HCT116 (cell line): ENCODE data around the gene PRMT7. TPM values are rescaled to one million over a fixed set of nuclear protein-coding genes. Genes with fewer than 3 reads are reported as not detected.

ENCODE experiments used
- ATAC-seq: fragments of 200-7000 bp; cut with Tn5 transposase; 2 replicates; pipeline ENCODE4 v1.9.1; 2020; ENCODE audit warnings: mild to moderate bottlenecking, moderate library complexity
- BruUV-seq: library from RNA; stranded (reverse); fragments of 400-500 nt; replicated peaks from 2 replicates; lab custom pipeline; 2021; lab: Mats Ljungman, UMichigan
- CTCF ChIA-PET: fragments of 300-600 bp; sonication (Branson Sonifier 250); formaldehyde crosslinking; loops from one replicate; lab custom pipeline; 2021; ENCODE audit warnings: antibody characterized with exemption; lab: Charles Lee
- POLR2A ChIA-PET: fragments of 300-600, 350-600 bp; sonication (Branson Sonifier 250); formaldehyde crosslinking; loops from one replicate; lab custom pipeline; 2021; ENCODE audit warnings: antibody characterized with exemption; lab: Charles Lee
- RAD21 ChIA-PET, 2 experiments: fragments of 300-600 bp; sonication (Branson Sonifier 250); formaldehyde crosslinking; loops; one replicate each; lab custom pipeline; 2023; ENCODE audit warnings: low total read pairs in 2 of 2; ENCODE audit not compliant: uncharacterized antibody in 2 of 2, unreplicated experiment in 2 of 2, low non-redundant PET in 1 of 2; lab: Charles Lee
- DNase-seq: peaks from one replicate; pipeline ENCODE4 v3.0.0-alpha.2; 2010; ENCODE audit warnings: low read depth, low spot score
- H2AFZ ChIP-seq: fragments of 200-600 bp; shearing (Covaris generic), sonication (generic); 2 replicates; pipeline ENCODE4 v1.6.1; 2017; ENCODE audit warnings: low read depth, mixed run types, mixed read lengths, antibody characterized with exemption, low read length; ENCODE audit not compliant: poor library complexity, severe bottlenecking
- H3K27ac ChIP-seq: 2 replicates; pipeline ENCODE4 v1.5.1; 2012; ENCODE audit warnings: low read depth, low read length
- H3K27me3 ChIP-seq: fragments of 200-600 bp; sonication (generic); 2 replicates; pipeline ENCODE4 v1.6.1; 2016; ENCODE audit warnings: mixed run types, low read length, mixed read lengths; ENCODE audit not compliant: insufficient read depth
- H3K36me3 ChIP-seq, 2 experiments: fragments of 200-500 bp in 1 of 2; fragments of 200-600 bp in 1 of 2; sonication (Bioruptor generic) in 1 of 2; sonication (generic) in 1 of 2; 2 replicates each; pipeline versions ENCODE4 v1.5.1 to v1.6.1; 2014 to 2016; ENCODE audit warnings: low read length in 2 of 2, inconsistent platforms in 1 of 2, mixed read lengths in 1 of 2, mixed run types in 1 of 2; ENCODE audit not compliant: insufficient read depth in 2 of 2, control insufficient read depth in 1 of 2
- H3K4me1 ChIP-seq, 2 experiments: fragments of 200-600 bp in 1 of 2; sonication (generic) in 1 of 2; 2 replicates each; pipeline versions ENCODE4 v1.5.1 to v1.6.1; 2012 to 2017; ENCODE audit warnings: low read length in 2 of 2, inconsistent platforms in 1 of 2, mild to moderate bottlenecking in 1 of 2, mixed read lengths in 1 of 2, mixed run types in 1 of 2, moderate library complexity in 1 of 2; ENCODE audit not compliant: insufficient read depth in 2 of 2, control insufficient read depth in 1 of 2
- H3K4me2 ChIP-seq: fragments of 200-600 bp; sonication (generic); 2 replicates; pipeline ENCODE4 v1.6.1; 2017; ENCODE audit warnings: mixed run types, low read length, mixed read lengths
- H3K4me3 ChIP-seq, 2 experiments: fragments of 200-600 bp in 1 of 2; sonication (generic) in 1 of 2; replicated peaks in 1 of 2; 2 replicates each; pipeline ENCODE4 v1.5.1; 2011 to 2016; ENCODE audit warnings: low read length in 2 of 2, control low read depth in 1 of 2, low read depth in 1 of 2, mild to moderate bottlenecking in 1 of 2, mixed read lengths in 1 of 2, mixed run types in 1 of 2
- H3K79me2 ChIP-seq: fragments of 200-600 bp; sonication (generic); 2 replicates; pipeline ENCODE4 v1.6.1; 2017; ENCODE audit warnings: mild to moderate bottlenecking, mixed run types, low read length, moderate library complexity, mixed read lengths; ENCODE audit not compliant: insufficient read depth
- H3K9ac ChIP-seq: fragments of 200-600 bp; sonication (generic); 2 replicates; pipeline ENCODE4 v1.6.1; 2016; ENCODE audit warnings: low read length, mixed read lengths
- H3K9me2 ChIP-seq: fragments of 200-600 bp; sonication (generic), shearing (Covaris generic); 2 replicates; pipeline ENCODE4 v1.6.1; 2017; ENCODE audit warnings: mixed run types, mild to moderate bottlenecking, moderate library complexity; ENCODE audit not compliant: insufficient read depth
- H3K9me3 ChIP-seq, 2 experiments: fragments of 200-500 bp in 1 of 2; fragments of 200-600 bp in 1 of 2; sonication (Bioruptor generic) in 1 of 2; sonication (generic) in 1 of 2; 2 replicates each; pipeline ENCODE4 v1.6.1; 2014 to 2017; ENCODE audit warnings: low read length in 2 of 2, mixed read lengths in 2 of 2, inconsistent platforms in 1 of 2, low read depth in 1 of 2, mild to moderate bottlenecking in 1 of 2, mixed run types in 1 of 2, moderate library complexity in 1 of 2; ENCODE audit not compliant: control insufficient read depth in 1 of 2, insufficient read depth in 1 of 2
- H4K20me1 ChIP-seq: fragments of 200-600 bp; sonication (generic), shearing (Covaris generic); 2 replicates; pipeline ENCODE4 v1.6.1; 2017; ENCODE audit warnings: mixed run types, mild to moderate bottlenecking, moderate library complexity; ENCODE audit not compliant: insufficient read depth
- CBX3 ChIP-seq: IDR thresholded peaks from 2 replicates; pipeline ENCODE4 v1.6.1; 2012; ENCODE audit warnings: low read depth
- CEBPB ChIP-seq: IDR thresholded peaks from 2 replicates; pipeline ENCODE4 v1.6.1; 2012; ENCODE audit warnings: low read depth
- ELF1 ChIP-seq: IDR thresholded peaks from 2 replicates; pipeline ENCODE4 v1.6.1; 2012; ENCODE audit warnings: low read depth, borderline replicate concordance
- EZH2 ChIP-seq: fragments of 200-600 bp; sonication (generic); IDR thresholded peaks from 2 replicates; pipeline ENCODE4 v1.6.1; 2017; ENCODE audit warnings: antibody characterized with exemption, mixed run types
- EZH2phosphoT487 ChIP-seq: fragments of 200-600 bp; IDR thresholded peaks from 2 replicates; pipeline ENCODE4 v1.6.1; 2018; ENCODE audit warnings: antibody characterized with exemption, borderline replicate concordance
- FOSL1 ChIP-seq: IDR thresholded peaks from 2 replicates; pipeline ENCODE4 v1.6.1; 2012; ENCODE audit warnings: low read depth
- JUND ChIP-seq: IDR thresholded peaks from 2 replicates; pipeline ENCODE4 v1.6.1; 2012
- POLR2A ChIP-seq: IDR thresholded peaks from 2 replicates; pipeline ENCODE4 v1.7.0; 2011; ENCODE audit warnings: borderline replicate concordance; ENCODE audit not compliant: insufficient read depth, insufficient read length; ENCODE audit errors: extremely low read depth
- POLR2AphosphoS5 ChIP-seq: IDR thresholded peaks from 2 replicates; pipeline ENCODE4 v1.6.1; 2011; ENCODE audit warnings: mild to moderate bottlenecking, low read depth, low read length, moderate library complexity
- RAD21 ChIP-seq: IDR thresholded peaks from 2 replicates; pipeline ENCODE4 v1.6.1; 2012; ENCODE audit warnings: low read depth, mild to moderate bottlenecking
- YY1 ChIP-seq: IDR thresholded peaks from 2 replicates; pipeline ENCODE4 v1.6.1; 2011; ENCODE audit warnings: low read length, low read depth, moderate library complexity, mild to moderate bottlenecking; ENCODE audit not compliant: insufficient replicate concordance; ENCODE audit errors: extremely low read depth
- intact Hi-C: fragments of 100-400 bp; cut with micrococcal nuclease; formaldehyde crosslinking; loops from 2 replicates; pipeline ENCODE4 v1.10.0; 2022
- total RNA-seq: library from RNA; stranded (reverse); gene quantifications from one replicate; pipeline ENCODE4 v1.2.1, GENCODE V29; 2021; ENCODE audit not compliant: unreplicated experiment
- TF ChIP-seq, protein P1 (sequence below): IDR thresholded peaks from 2 replicates; pipeline ENCODE4 v1.6.1; 2012
- TF ChIP-seq, protein P2 (sequence below): IDR thresholded peaks from 2 replicates; pipeline ENCODE4 v1.6.1; 2012
- TF ChIP-seq, protein P3 (sequence below), 3 experiments: fragments of 200-600 bp in 1 of 3; sonication (generic) in 1 of 3; IDR thresholded peaks in 2 of 3; conservative IDR thresholded peaks in 1 of 3; 2 replicates each; pipeline ENCODE4 v1.5.1; 2012 to 2017; ENCODE audit warnings: low read depth in 2 of 3, low read length in 2 of 3, antibody characterized with exemption in 1 of 3, borderline replicate concordance in 1 of 3, control low read depth in 1 of 3, mild to moderate bottlenecking in 1 of 3, mixed read lengths in 1 of 3, mixed run types in 1 of 3, moderate library complexity in 1 of 3; ENCODE audit not compliant: insufficient read depth in 1 of 3

PRMT7 gene
- total RNA-seq, 1 experiment from 2014 or later = 34.4 TPM

DNA sequence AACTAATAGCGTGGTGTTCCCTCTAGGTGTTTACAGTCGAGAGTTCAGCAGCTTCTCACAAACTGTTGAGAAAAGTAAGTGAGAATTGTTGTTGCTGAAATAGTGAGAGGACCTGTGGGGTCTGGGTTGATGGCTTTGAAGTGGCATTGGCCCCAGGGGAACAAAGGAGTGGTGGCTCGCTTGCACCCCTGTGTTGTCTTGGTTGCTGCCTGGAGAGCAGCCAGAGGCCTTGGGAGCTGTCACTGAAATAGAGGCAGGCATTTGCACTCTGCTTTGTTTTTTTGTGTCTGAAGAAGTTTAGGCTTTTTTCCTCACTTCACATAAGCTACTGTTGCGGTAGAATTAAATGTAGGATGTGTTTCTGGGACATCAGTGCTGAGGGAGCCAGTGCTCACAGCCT is 36.8 kb downstream of the PRMT7 start:
- no TSS peak for BruUV-seq
- Histone ChIP-seq H3K4me3 (no peak overlapping the region), H3K9me2 (no peaks in the 10 kb centered on the region), H2AFZ (no peak overlapping the region), H3K9me3 (no peaks in the 10 kb centered on the region), H3K27me3 (no peaks in the 10 kb centered on the region), H3K4me1 (no peaks in the 10 kb centered on the region), H3K4me2 (no peak overlapping the region), H3K9ac (no peak overlapping the region), H3K36me3 (peaks cover 21 to 34% of the 10 kb centered on the region in 2 experiments; a peak in 3 of 4 replicates), H4K20me1 (no peaks in the 10 kb centered on the region), H3K27ac (no peak overlapping the region), H3K79me2 (no peaks in the 10 kb centered on the region)
- intact Hi-C loops = no loop called here
- CTCF ChIA-PET = no interaction called here
- no peak for DNase-seq
- RAD21 ChIA-PET = no interaction called here
- POLR2A ChIA-PET = no interaction called here
- no peak for ATAC-seq
- no peak for TF ChIP-seq CEBPB
- no peak for TF ChIP-seq YY1
- TF ChIP-seq, protein P1, sequence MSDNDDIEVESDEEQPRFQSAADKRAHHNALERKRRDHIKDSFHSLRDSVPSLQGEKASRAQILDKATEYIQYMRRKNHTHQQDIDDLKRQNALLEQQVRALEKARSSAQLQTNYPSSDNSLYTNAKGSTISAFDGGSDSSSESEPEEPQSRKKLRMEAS = no peak
- no peak for TF ChIP-seq RAD21
- TF ChIP-seq POLR2AphosphoS5 = no peak
- TF ChIP-seq EZH2 = no peak
- no peak for TF ChIP-seq CBX3
- TF ChIP-seq JUND = no peak
- TF ChIP-seq, protein P2, sequence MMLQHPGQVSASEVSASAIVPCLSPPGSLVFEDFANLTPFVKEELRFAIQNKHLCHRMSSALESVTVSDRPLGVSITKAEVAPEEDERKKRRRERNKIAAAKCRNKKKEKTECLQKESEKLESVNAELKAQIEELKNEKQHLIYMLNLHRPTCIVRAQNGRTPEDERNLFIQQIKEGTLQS = no peak
- TF ChIP-seq POLR2A = no peak
- TF ChIP-seq EZH2phosphoT487 = no peak
- TF ChIP-seq ELF1 = no peak
- TF ChIP-seq, protein P3, sequence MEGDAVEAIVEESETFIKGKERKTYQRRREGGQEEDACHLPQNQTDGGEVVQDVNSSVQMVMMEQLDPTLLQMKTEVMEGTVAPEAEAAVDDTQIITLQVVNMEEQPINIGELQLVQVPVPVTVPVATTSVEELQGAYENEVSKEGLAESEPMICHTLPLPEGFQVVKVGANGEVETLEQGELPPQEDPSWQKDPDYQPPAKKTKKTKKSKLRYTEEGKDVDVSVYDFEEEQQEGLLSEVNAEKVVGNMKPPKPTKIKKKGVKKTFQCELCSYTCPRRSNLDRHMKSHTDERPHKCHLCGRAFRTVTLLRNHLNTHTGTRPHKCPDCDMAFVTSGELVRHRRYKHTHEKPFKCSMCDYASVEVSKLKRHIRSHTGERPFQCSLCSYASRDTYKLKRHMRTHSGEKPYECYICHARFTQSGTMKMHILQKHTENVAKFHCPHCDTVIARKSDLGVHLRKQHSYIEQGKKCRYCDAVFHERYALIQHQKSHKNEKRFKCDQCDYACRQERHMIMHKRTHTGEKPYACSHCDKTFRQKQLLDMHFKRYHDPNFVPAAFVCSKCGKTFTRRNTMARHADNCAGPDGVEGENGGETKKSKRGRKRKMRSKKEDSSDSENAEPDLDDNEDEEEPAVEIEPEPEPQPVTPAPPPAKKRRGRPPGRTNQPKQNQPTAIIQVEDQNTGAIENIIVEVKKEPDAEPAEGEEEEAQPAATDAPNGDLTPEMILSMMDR (IDR thresholded peaks at IDR 0.05 in 2 of 3, conservative IDR thresholded peaks at IDR 0.05 in 1 of 3; ENCODE audit: borderline replicate concordance in 1 of 3, insufficient read depth in 1 of 3, low read depth in 2 of 3, low read length in 2 of 3) = no peak
- no peak for TF ChIP-seq FOSL1
